SJSA1 (cell line): ENCODE measurements around the gene VWA3B. TPM values are rescaled to one million over a fixed set of nuclear protein-coding genes. Genes with fewer than 3 reads are reported as not detected.
"Not testable (repeated sequence)": the region's sequence is repeated elsewhere in the genome, so short reads cannot be mapped to it uniquely, and the experiment has no call there.

Source experiments
- DNase-seq, 2 experiments: peaks; one replicate each; pipeline ENCODE4 v3.0.0-alpha.2; 2015 to 2020; ENCODE audit warnings: low spot score in 2 of 2, low read depth in 1 of 2
- H3K27ac ChIP-seq: fragments of 250-450 bp; sonication (Bioruptor Pico); 2 replicates; pipeline ENCODE4 v1.5.1; 2020; ENCODE audit warnings: mild to moderate bottlenecking, moderate library complexity
- H3K27me3 ChIP-seq: fragments of 250-450 bp; sonication (Bioruptor Pico); replicated peaks from 2 replicates; pipeline ENCODE4 v1.5.1; 2020; ENCODE audit warnings: mild to moderate bottlenecking, moderate library complexity
- H3K36me3 ChIP-seq: fragments of 250-450 bp; sonication (Bioruptor Pico); 2 replicates; pipeline ENCODE4 v1.5.1; 2020; ENCODE audit warnings: mild to moderate bottlenecking
- H3K4me1 ChIP-seq: fragments of 250-450 bp; sonication (Bioruptor Pico); replicated peaks from 2 replicates; pipeline ENCODE4 v1.6.1; 2021; ENCODE audit warnings: mild to moderate bottlenecking
- H3K4me3 ChIP-seq: fragments of 250-450 bp; sonication (Bioruptor Pico); 2 replicates; pipeline ENCODE4 v1.5.1; 2020; ENCODE audit warnings: mild to moderate bottlenecking
- H3K9me3 ChIP-seq: fragments of 250-450 bp; sonication (Bioruptor Pico); replicated peaks from 2 replicates; pipeline ENCODE4 v1.5.1; 2020; ENCODE audit warnings: mild to moderate bottlenecking
- total RNA-seq: library from RNA; depleted of rRNA; stranded (reverse); fragments of >200 nt; shearing (Covaris generic); gene quantifications from 2 replicates; pipeline ENCODE4 v1.2.3, GENCODE V29; 2014

VWA3B gene
- total RNA-seq, 1 experiment from 2014 or later = not detected

- DNase-seq = no peak
Measured at GRCh38 chr2:98300141-98300874, 213.3 kb downstream of the VWA3B start.

GRCh38 chr2:98301469-98301868 is 214.5 kb downstream of the VWA3B start:
- DNase-seq = no peak
- Histone ChIP-seq H3K9me3 (no peaks in the 10 kb centered on the region), H3K36me3 (no peaks in the 10 kb centered on the region), H3K27me3 (0 out of 2 replicates have a peak, but pooled peaks cover 4% of the 10 kb centered on the region), H3K4me1 (no peaks in the 10 kb centered on the region), H3K27ac (no peak overlapping the region), H3K4me3 (no peak overlapping the region)

More at GRCh38 chr2:98300141-98300874, 213.3 kb downstream of the VWA3B start:
- no peak overlapping the region for H3K27ac ChIP-seq
- no peaks in the 10 kb centered on the region for H3K9me3 ChIP-seq
- no peaks in the 10 kb centered on the region for H3K4me1 ChIP-seq
- H3K27me3 ChIP-seq = 0 out of 2 replicates have a peak, but pooled peaks cover 4% of the 10 kb centered on the region
- no peaks in the 10 kb centered on the region for H3K36me3 ChIP-seq
- H3K4me3 ChIP-seq = no peak overlapping the region

- not testable (repeated sequence) for H3K9me3 ChIP-seq, H3K4me3 ChIP-seq, H3K27ac ChIP-seq
Measured at GRCh38 chr2:98307131-98307696, 220.2 kb downstream of the VWA3B start.

GRCh38 chr2:98308068-98308467 is 221.1 kb downstream of the VWA3B start:
- no peak overlapping the region for H3K4me3 ChIP-seq
- DNase-seq = no peak
- H3K36me3 ChIP-seq = no peaks in the 10 kb centered on the region
- no peaks in the 10 kb centered on the region; the same call in 1 of the 2 replicates for H3K27me3 ChIP-seq
- H3K9me3 ChIP-seq = no peaks in the 10 kb centered on the region
- no peaks in the 10 kb centered on the region for H3K4me1 ChIP-seq
- no peak overlapping the region for H3K27ac ChIP-seq

More at GRCh38 chr2:98307131-98307696, 220.2 kb downstream of the VWA3B start:
- not testable (repeated sequence) for H3K27me3 ChIP-seq, DNase-seq, H3K4me1 ChIP-seq, H3K36me3 ChIP-seq

GRCh38 chr2:98308532-98308931 is 221.6 kb downstream of the VWA3B start:
- Histone ChIP-seq H3K4me3 (no peak overlapping the region), H3K27ac (no peak overlapping the region), H3K36me3 (no peaks in the 10 kb centered on the region), H3K9me3 (no peaks in the 10 kb centered on the region), H3K27me3 (no peaks in the 10 kb centered on the region; the same call in 1 of the 2 replicates), H3K4me1 (no peaks in the 10 kb centered on the region)
- DNase-seq = no peak

GRCh38 chr2:98309580-98309979 is 222.6 kb downstream of the VWA3B start:
- Histone ChIP-seq H3K27ac (no peak overlapping the region), H3K27me3 (no peaks in the 10 kb centered on the region; the same call in 1 of the 2 replicates), H3K4me1 (no peaks in the 10 kb centered on the region), H3K9me3 (no peaks in the 10 kb centered on the region), H3K4me3 (no peak overlapping the region), H3K36me3 (no peaks in the 10 kb centered on the region)
- no peak for DNase-seq

- Histone ChIP-seq H3K4me1 (no peaks in the 10 kb centered on the region), H3K27ac (no peak overlapping the region), H3K27me3 (no peaks in the 10 kb centered on the region; the same call in 1 of the 2 replicates), H3K9me3 (no peaks in the 10 kb centered on the region), H3K36me3 (no peaks in the 10 kb centered on the region), H3K4me3 (no peak overlapping the region)
- DNase-seq = no peak
Measured at GRCh38 chr2:98310010-98310409, 223.0 kb downstream of the VWA3B start.

GRCh38 chr2:98311090-98311489 is 224.1 kb downstream of the VWA3B start:
- 0 out of 2 replicates have a peak, but pooled peaks cover 2% of the 10 kb centered on the region for H3K9me3 ChIP-seq

GRCh38 chr2:98311771-98312545 is 225.0 kb downstream of the VWA3B start:
- Histone ChIP-seq H3K4me3 (no peak overlapping the region), H3K36me3 (no peaks in the 10 kb centered on the region), H3K9me3 (0 out of 2 replicates have a peak, but pooled peaks cover 2% of the 10 kb centered on the region), H3K4me1 (no peaks in the 10 kb centered on the region), H3K27ac (no peak overlapping the region), H3K27me3 (no peaks in the 10 kb centered on the region; the same call in 1 of the 2 replicates)
- DNase-seq = no peak

More at GRCh38 chr2:98311090-98311489, 224.1 kb downstream of the VWA3B start:
- Histone ChIP-seq H3K4me1 (no peaks in the 10 kb centered on the region), H3K27ac (no peak overlapping the region), H3K27me3 (no peaks in the 10 kb centered on the region; the same call in 1 of the 2 replicates), H3K4me3 (no peak overlapping the region), H3K36me3 (no peaks in the 10 kb centered on the region)
- DNase-seq = no peak

- DNase-seq = no peak
- Histone ChIP-seq H3K4me3 (no peak overlapping the region), H3K9me3 (peaks cover 2% of the 10 kb centered on the region; the same call in 1 of the 2 replicates), H3K27me3 (no peaks in the 10 kb centered on the region), H3K27ac (no peak overlapping the region), H3K4me1 (no peaks in the 10 kb centered on the region), H3K36me3 (no peaks in the 10 kb centered on the region)
Measured at GRCh38 chr2:98313492-98314250, 226.7 kb downstream of the VWA3B start.

GRCh38 chr2:98314251-98314650 is 227.3 kb downstream of the VWA3B start:
- H3K9me3 ChIP-seq = peaks cover 2% of the 10 kb centered on the region; the same call in 1 of the 2 replicates
- no peaks in the 10 kb centered on the region for H3K27me3 ChIP-seq
- no peaks in the 10 kb centered on the region for H3K36me3 ChIP-seq
- no peak overlapping the region for H3K27ac ChIP-seq
- DNase-seq = no peak
- H3K4me3 ChIP-seq = no peak overlapping the region
- H3K4me1 ChIP-seq = no peaks in the 10 kb centered on the region

GRCh38 chr2:98315957-98316356 is 229.0 kb downstream of the VWA3B start:
- H3K9me3 ChIP-seq = peaks cover 9% of the 10 kb centered on the region; the same call in 1 of the 2 replicates
- no peaks in the 10 kb centered on the region for H3K27me3 ChIP-seq
- H3K4me1 ChIP-seq = no peaks in the 10 kb centered on the region
- no peak overlapping the region for H3K27ac ChIP-seq
- H3K36me3 ChIP-seq = no peaks in the 10 kb centered on the region
- no peak overlapping the region for H3K4me3 ChIP-seq
- no peak for DNase-seq

- H3K9me3 ChIP-seq = peaks cover 10% of the 10 kb centered on the region; the same call in 1 of the 2 replicates
- DNase-seq = no peak
- H3K4me1 ChIP-seq = no peaks in the 10 kb centered on the region
- no peaks in the 10 kb centered on the region for H3K27me3 ChIP-seq
- H3K27ac ChIP-seq = no peak overlapping the region
- no peak overlapping the region for H3K4me3 ChIP-seq
- no peaks in the 10 kb centered on the region for H3K36me3 ChIP-seq
Measured at GRCh38 chr2:98317214-98317613, 230.2 kb downstream of the VWA3B start.
